K562 (cell line): ENCODE results near the gene SLC6A8.

ENCODE experiments used
- FOXK2 ChIP-seq, 2 experiments: fragments of 450-650 bp; IDR thresholded peaks in 1 of 2; conservative IDR thresholded peaks in 1 of 2; 2 replicates each; pipeline ENCODE4 v1.6.1; 2016; ENCODE audit warnings: low read depth in 2 of 2, mild to moderate bottlenecking in 1 of 2
- HNRNPL ChIP-seq: fragments of 200-400 bp; formaldehyde crosslinking; IDR thresholded peaks from 2 replicates; pipeline ENCODE4 v1.6.1; 2017; ENCODE audit warnings: low read depth, mild to moderate bottlenecking, low read length
- NR2C2 ChIP-seq, 2 experiments: fragments of 200-800 bp in 1 of 2; sonication (Bioruptor generic) in 1 of 2; sonication (generic) in 1 of 2; formaldehyde crosslinking in 1 of 2; IDR thresholded peaks; 2 replicates each; pipeline versions ENCODE4 v1.6.1 to v1.8.0; 2016 to 2022; ENCODE audit warnings: mild to moderate bottlenecking in 1 of 2, missing compliant biosample characterization in 1 of 2, missing genetic modification characterization in 1 of 2, missing genetic modification reagents in 1 of 2
- POLR2AphosphoS5 ChIP-seq: IDR thresholded peaks from 2 replicates; pipeline ENCODE4 v1.6.1; 2011; ENCODE audit warnings: mild to moderate bottlenecking, low read depth, low read length, moderate library complexity; ENCODE audit not compliant: control insufficient read depth, insufficient read depth
- SMC3 ChIP-seq: conservative IDR thresholded peaks from 2 replicates; pipeline ENCODE4 v1.6.1; 2011; ENCODE audit warnings: low read depth, low read length, improper control_type of control experiment; ENCODE audit not compliant: insufficient read depth
- TAF1 ChIP-seq: IDR thresholded peaks from 2 replicates; pipeline ENCODE4 v1.6.1; 2011; ENCODE audit warnings: mild to moderate bottlenecking, low read length, moderate library complexity; ENCODE audit not compliant: insufficient read depth, control insufficient read depth, severe bottlenecking; ENCODE audit errors: extremely low read depth
- U2AF1 ChIP-seq: fragments of 200-400 bp; formaldehyde crosslinking; optimal IDR thresholded peaks from 2 replicates; pipeline ENCODE3; 2017; ENCODE audit warnings: mild to moderate bottlenecking, low read depth, low read length, moderate library complexity

DNA sequence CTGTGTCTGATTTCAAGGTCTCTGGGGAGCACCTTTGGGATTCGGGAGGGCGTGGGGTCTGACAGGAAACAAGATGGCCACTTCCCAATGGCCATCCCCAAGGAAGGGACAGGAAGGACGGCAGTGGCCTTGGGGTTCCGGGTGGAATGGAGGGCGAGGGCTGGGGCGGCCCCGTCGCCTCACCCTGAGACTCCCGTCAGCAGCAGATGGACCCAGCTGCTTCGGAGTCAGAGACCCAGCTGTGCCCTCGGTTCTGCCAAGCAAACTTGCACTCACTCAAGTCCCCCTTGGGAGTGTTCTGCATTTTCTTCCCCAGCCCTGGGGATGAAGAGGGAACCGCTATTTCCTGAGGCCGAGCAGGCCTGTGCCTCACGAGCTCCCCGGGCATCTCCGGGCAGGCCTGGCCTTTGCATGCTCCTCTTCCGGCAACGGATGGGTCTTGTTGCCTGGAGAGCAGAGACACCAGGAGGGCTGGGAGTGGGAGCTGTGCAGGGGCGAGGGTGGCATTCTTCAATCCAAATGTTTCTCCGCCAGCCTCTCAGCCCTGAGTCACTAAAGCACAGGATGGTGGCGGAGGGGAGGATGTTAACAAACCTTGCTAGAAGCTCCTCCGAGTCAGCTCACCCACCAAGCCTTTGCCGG is 47.6 kb upstream of the SLC6A8 start:
- TF ChIP-seq SMC3 (no peak), NR2C2 (CRISPR knock-in tag; IDR thresholded peaks at IDR 0.05) (no peak), NR2C2 (tag; IDR thresholded peaks at IDR 0.05) (no peak), U2AF1 (no peak), POLR2AphosphoS5 (no peak), TAF1 (no peak), FOXK2 (conservative IDR thresholded peaks at IDR 0.05 in 1 of 2, IDR thresholded peaks at IDR 0.05 in 1 of 2; ENCODE audit: low read depth in 2 of 2) (no peak), HNRNPL (no peak)
